Ishikawa (cell line): Measurements from ENCODE around the gene LFNG.

ENCODE experiments used
- CEBPB ChIP-seq: IDR thresholded peaks from 2 replicates; pipeline ENCODE4 v1.6.1; 2012
- CREB1 ChIP-seq: IDR thresholded peaks from 2 replicates; pipeline ENCODE4 v1.6.1; 2012; ENCODE audit warnings: low read depth
- EGR1 ChIP-seq: IDR thresholded peaks from 2 replicates; pipeline ENCODE4 v1.6.1; 2012
- EP300 ChIP-seq: IDR thresholded peaks from 2 replicates; pipeline ENCODE4 v1.6.1; 2012; ENCODE audit warnings: borderline replicate concordance
- FOXM1 ChIP-seq: IDR thresholded peaks from 2 replicates; pipeline ENCODE4 v1.6.1; 2012; ENCODE audit warnings: low read depth, borderline replicate concordance
- NFIC ChIP-seq: IDR thresholded peaks from 2 replicates; pipeline ENCODE4 v1.6.1; 2012
- RAD21 ChIP-seq: IDR thresholded peaks from 2 replicates; pipeline ENCODE4 v1.6.1; 2012; ENCODE audit warnings: low read depth
- TAF1 ChIP-seq: IDR thresholded peaks from 2 replicates; pipeline ENCODE4 v1.6.1; 2012; ENCODE audit warnings: low read depth, mild to moderate bottlenecking
- TCF12 ChIP-seq: IDR thresholded peaks from 2 replicates; pipeline ENCODE4 v1.6.1; 2012; ENCODE audit warnings: low read depth
- TEAD4 ChIP-seq: IDR thresholded peaks from 2 replicates; pipeline ENCODE4 v1.6.1; 2012
- YY1 ChIP-seq: IDR thresholded peaks from 2 replicates; pipeline ENCODE4 v1.6.1; 2012; ENCODE audit warnings: low read depth
- ZBTB7A ChIP-seq: IDR thresholded peaks from 2 replicates; pipeline ENCODE4 v1.6.1; 2012; ENCODE audit warnings: low read depth
- TF ChIP-seq, protein P1 (sequence below): IDR thresholded peaks from 2 replicates; pipeline ENCODE4 v1.6.1; 2012
- TF ChIP-seq, protein P2 (sequence below): IDR thresholded peaks from 2 replicates; pipeline ENCODE4 v1.6.1; 2012; ENCODE audit warnings: low read depth, mild to moderate bottlenecking
- TF ChIP-seq, protein P3 (sequence below): IDR thresholded peaks from 2 replicates; pipeline ENCODE4 v1.6.1; 2012

LFNG gene, protein sequence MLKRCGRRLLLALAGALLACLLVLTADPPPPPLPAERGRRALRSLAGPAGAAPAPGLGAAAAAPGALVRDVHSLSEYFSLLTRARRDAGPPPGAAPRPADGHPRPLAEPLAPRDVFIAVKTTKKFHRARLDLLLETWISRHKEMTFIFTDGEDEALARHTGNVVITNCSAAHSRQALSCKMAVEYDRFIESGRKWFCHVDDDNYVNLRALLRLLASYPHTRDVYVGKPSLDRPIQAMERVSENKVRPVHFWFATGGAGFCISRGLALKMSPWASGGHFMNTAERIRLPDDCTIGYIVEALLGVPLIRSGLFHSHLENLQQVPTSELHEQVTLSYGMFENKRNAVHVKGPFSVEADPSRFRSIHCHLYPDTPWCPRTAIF

DNA sequence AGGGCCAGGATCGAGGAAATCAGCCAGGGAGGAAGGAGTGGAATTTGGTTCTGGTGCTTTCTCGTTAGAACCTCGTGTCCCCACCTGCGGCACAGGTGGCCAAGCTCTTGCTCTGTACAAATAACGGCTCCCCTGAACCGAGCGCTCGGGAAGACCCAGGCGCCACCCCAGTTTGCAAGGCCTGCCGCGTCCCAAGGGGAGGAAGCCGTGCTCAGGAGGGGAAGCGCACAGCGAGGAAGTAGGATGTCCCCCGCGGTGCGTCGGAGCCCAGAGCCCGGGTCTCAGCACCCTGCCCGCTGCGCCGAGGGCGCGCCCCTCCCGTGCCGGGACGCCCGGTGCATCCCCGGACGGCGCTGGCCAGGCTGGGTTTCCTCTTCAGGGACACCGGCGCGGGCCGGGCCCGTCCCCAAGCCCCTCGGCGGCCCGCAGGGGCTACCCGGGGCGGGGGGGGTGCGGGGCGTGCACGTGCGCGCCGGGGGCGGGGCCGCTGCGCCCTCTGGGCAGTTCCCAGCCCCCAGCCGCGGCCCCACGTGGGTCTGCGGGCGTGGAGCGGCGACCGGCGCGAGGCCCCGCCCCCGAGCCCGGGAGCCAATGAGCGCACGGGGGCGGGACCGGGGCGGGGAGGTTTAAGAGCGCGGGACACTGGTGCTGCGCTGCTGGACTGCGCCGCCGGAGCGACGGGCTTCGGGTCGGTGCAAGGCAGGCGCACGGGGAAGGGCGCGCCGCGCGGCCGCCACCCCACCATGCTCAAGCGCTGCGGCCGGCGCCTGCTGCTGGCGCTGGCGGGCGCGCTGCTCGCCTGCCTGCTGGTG lies at the start of gene LFNG:
Gene LFNG, plus strand, starts transcription at position 656 of the 812 bp plus-strand sequence. Its CDS starts 88 bp downstream, at position 744.
- TF ChIP-seq, protein P1, sequence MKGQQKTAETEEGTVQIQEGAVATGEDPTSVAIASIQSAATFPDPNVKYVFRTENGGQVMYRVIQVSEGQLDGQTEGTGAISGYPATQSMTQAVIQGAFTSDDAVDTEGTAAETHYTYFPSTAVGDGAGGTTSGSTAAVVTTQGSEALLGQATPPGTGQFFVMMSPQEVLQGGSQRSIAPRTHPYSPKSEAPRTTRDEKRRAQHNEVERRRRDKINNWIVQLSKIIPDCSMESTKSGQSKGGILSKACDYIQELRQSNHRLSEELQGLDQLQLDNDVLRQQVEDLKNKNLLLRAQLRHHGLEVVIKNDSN: peak; percentile 80
- TF ChIP-seq, protein P2, sequence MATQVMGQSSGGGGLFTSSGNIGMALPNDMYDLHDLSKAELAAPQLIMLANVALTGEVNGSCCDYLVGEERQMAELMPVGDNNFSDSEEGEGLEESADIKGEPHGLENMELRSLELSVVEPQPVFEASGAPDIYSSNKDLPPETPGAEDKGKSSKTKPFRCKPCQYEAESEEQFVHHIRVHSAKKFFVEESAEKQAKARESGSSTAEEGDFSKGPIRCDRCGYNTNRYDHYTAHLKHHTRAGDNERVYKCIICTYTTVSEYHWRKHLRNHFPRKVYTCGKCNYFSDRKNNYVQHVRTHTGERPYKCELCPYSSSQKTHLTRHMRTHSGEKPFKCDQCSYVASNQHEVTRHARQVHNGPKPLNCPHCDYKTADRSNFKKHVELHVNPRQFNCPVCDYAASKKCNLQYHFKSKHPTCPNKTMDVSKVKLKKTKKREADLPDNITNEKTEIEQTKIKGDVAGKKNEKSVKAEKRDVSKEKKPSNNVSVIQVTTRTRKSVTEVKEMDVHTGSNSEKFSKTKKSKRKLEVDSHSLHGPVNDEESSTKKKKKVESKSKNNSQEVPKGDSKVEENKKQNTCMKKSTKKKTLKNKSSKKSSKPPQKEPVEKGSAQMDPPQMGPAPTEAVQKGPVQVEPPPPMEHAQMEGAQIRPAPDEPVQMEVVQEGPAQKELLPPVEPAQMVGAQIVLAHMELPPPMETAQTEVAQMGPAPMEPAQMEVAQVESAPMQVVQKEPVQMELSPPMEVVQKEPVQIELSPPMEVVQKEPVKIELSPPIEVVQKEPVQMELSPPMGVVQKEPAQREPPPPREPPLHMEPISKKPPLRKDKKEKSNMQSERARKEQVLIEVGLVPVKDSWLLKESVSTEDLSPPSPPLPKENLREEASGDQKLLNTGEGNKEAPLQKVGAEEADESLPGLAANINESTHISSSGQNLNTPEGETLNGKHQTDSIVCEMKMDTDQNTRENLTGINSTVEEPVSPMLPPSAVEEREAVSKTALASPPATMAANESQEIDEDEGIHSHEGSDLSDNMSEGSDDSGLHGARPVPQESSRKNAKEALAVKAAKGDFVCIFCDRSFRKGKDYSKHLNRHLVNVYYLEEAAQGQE: 0 out of 2 replicates have a peak, but pooled peaks have one; percentile 32
- no peak for TF ChIP-seq TCF12
- TF ChIP-seq TAF1: peak; percentile 90; the same call in 1 of the 2 replicates
- TF ChIP-seq, protein P3, sequence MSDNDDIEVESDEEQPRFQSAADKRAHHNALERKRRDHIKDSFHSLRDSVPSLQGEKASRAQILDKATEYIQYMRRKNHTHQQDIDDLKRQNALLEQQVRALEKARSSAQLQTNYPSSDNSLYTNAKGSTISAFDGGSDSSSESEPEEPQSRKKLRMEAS: peak; percentile 66
- 0 out of 2 replicates have a peak, but pooled peaks have one; percentile 19 for TF ChIP-seq YY1
- no peak for TF ChIP-seq TEAD4

DNA sequence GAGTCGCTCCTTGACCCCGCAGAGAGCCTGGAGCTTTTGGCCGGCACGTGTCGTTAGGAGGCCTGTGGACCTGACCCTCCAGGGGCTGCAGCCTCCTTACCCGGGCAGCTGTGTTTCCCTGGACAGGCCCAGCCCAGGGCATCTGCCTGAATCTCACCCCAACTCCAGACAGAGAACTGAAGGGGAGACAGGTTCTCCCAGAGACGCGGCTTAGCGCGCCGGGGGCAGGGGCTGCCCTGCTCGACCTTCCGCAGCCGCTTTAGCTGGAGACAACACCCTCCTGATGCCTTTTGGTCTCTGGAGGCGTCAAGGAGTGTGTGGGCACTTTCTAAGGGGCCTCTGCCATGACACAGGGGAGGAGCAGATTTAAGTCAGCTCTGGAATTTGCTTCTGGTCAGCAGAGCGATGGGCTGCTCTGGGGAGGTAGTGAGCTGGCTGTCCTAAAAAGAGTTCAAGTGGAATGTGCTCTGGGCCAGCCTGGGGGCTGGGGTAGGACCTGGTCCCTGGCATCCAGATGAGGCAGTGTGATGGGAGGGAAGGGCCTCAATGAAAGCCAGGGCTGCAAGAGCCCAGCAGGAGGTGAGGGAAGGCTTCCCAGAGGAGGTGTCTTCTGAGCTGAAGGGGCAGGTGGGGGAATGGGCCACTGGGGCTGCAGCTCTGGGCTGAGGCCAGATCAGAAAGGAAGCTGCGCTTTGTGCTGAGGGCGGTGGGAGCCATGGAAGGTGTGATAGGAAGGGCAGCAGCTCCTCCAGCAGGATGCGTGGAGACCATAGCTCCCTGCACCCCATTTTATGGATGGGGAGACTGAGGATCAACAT lies 49.2 kb upstream of the LFNG start:
- TF ChIP-seq EGR1 (no peak), EP300 (no peak), TEAD4 (no peak), NFIC (no peak), CEBPB (no peak), FOXM1 (no peak)
- TF ChIP-seq, protein P1: no peak
- TF ChIP-seq, protein P3: no peak

DNA sequence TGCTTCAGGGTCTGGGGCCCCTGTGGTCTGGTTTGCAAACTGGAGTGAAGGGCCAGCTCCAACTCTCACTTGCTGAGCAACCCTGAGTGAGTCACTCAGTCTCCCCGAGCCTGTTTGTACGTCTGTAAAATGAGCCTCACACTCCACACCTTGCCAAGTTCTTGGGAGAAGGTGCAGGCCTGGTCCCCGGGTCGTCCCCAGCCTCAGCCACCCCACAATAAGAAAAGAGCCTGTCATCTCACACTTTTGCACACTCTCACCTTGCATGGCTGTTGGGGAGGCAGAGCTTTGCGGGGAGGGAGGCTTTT lies 48.6 kb upstream of the LFNG start:
- TF ChIP-seq TAF1: no peak
- TF ChIP-seq NFIC: 0 out of 2 replicates have a peak, but pooled peaks have one; percentile 7

DNA sequence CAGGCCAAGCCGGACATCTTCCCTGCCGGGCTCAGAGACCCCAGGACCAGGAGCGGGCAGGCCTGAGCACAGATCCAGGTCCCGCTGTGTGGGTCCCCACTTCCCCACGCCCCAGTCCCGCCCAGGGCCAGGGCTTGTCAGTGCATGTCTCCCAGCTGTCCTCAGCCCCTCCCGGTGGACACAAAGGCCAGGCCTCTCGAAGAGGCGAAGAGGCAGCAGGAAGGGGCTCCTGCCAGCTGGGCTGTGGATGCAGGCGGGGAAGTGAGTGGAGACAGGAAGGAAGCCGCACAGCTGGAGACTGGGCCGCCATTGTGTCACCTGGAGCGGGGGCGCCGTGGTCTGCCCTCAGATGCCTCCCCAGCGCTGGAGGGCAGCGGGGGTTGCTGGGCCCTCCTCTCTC lies 48.2 kb upstream of the LFNG start:
- TF ChIP-seq TEAD4 (no peak), YY1 (0 out of 2 replicates have a peak, but pooled peaks have one; percentile 32), RAD21 (no peak), NFIC (0 out of 2 replicates have a peak, but pooled peaks have one; percentile 2)

DNA sequence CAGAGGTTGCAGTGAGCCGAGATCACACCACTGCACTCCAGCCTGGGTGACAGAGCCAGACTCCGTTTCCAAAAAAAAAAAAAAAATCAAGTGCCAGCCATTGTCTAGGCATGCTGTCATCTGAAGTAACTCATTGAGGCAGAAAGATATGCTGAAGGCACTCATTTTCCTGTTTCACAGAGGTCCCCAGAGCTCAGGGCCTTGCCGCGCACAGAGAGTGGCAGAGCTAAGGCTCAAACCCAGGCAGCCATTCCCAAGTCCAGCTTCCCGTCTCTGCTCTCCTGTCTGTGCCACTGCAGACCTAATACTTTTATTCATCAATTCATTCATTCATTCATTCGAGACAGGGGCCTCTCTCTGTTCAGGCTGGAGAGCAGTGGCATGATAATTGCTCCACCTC lies 46.8 kb upstream of the LFNG start:
- TF ChIP-seq RAD21: no peak
- TF ChIP-seq, protein P1: no peak
- no peak for TF ChIP-seq TAF1
- no peak for TF ChIP-seq NFIC

DNA sequence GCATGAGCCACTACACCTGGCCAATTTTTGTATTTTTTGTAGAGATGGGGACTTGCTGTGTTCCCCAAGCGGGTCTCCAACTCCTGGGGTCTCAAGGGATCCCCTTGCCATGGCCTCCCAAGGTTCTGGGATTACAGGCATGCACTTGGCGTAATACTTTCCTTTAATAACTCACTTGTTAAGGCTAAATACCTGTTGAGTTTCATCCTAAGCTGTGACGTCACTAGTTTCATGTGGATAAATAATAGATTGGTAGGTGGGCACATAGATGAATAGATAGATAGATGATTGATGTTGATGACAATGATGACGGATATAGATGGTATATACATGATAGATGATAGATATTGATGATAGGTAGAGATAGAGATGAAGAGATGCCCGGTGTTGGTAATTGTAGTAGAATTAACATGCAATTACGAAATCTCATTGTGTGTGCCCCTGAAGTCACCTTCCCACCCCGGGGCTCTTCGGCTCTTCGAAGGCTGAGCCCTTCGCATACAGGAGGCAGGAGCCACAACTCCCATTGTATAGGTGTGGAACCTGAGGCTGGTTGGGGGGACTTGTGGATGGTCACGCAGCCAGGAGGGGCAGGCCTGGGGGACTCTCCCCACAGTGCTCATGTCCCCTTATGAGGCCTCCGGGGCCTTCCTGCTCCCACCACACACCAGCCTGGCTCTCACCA lies 45.9 kb upstream of the LFNG start:
- TF ChIP-seq EGR1 (no peak), TEAD4 (no peak), FOXM1 (no peak), ZBTB7A (no peak), YY1 (no peak), RAD21 (no peak), NFIC (no peak), CREB1 (no peak), EP300 (no peak)
- TF ChIP-seq, protein P3: no peak
- TF ChIP-seq, protein P1: no peak
